ENCODE data around the gene CD96.
A peak's percentile ranks its signal among the peaks of the same experiment; 100 is the strongest.
"Not testable (repeated sequence)": the region's sequence is repeated elsewhere in the genome, so short reads cannot be mapped to it uniquely, and the experiment has no call there.

CD96 gene

GRCh38 chr3:111630638-111631037, 88.6 kb downstream of the CD96 start:
- DNase-seq = not testable (repeated sequence)

GRCh38 chr3:111635403-111635802, 93.4 kb downstream of the CD96 start:
- no peak for DNase-seq

DNA sequence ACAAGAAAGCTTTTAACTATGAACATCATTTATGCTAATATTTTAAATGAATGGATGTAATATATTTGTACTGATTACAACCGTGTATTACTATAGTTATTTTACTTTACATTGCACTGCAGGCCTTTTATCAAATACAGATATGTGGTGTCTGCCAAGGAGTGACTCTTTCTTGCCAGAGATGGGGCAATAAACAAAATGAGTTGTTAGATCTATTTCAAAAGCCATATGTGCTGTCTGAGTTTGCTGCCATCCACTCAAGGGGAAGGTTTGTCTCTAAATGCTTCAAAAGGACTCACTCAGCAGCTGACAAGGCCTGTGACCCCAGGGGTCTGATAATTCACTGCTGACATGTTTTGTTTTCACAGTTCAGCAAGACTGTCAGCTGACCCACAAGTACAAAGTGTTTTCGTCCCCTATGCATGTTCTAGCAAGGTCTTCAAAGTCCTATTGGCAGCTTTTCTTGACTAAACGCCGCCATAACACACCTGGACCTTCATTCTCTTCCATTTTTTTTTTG, 94.4 kb downstream of the CD96 start:
- DNase-seq = no peak

GRCh38 chr3:111639316-111639715, 97.3 kb downstream of the CD96 start:
- DNase-seq = no peak

GRCh38 chr3:111648991-111649579, 107.1 kb downstream of the CD96 start:
- no peak for DNase-seq

DNA sequence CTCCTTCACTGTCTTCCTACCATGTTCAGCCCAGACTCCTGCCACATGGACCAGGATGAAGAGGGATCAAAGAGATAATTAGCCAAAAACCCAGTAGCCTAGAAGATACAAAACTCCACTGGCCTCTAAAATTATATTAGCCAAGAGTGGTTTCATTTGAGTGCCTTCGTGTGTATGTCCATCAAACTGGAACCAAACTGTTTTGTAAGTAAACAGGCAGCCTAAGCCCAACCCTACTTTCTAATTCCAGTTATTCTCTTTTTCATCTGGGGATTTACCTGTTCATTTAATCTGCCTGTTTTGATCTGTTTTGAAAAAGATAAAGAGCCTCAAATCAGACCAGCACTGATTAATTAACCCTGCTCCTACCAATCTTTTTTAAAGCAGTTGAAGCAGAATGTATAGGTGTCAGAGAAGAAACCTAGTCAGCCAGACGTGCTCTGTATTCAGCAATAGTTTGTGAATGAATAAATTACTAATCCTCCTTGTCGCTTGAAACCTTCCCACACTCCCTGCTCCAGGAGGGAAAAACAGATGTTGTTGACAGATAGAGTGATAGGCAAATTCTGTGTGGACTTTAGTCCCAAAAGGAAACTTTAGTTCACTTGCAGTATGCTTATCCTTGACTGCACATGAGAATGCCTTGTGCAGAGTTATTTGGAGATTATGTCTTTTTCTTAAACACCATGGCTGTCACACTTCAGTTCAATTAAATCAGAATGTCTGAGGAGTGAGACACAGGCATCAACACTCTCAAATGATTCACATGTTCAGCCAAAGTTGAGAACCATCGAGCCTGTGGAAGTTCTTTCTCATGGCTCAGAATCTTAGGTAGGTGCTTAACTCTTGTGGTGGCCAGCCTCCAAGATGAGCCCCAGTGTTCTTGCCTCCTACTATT, 108.6 kb downstream of the CD96 start:
- DNase-seq = no peak

DNA sequence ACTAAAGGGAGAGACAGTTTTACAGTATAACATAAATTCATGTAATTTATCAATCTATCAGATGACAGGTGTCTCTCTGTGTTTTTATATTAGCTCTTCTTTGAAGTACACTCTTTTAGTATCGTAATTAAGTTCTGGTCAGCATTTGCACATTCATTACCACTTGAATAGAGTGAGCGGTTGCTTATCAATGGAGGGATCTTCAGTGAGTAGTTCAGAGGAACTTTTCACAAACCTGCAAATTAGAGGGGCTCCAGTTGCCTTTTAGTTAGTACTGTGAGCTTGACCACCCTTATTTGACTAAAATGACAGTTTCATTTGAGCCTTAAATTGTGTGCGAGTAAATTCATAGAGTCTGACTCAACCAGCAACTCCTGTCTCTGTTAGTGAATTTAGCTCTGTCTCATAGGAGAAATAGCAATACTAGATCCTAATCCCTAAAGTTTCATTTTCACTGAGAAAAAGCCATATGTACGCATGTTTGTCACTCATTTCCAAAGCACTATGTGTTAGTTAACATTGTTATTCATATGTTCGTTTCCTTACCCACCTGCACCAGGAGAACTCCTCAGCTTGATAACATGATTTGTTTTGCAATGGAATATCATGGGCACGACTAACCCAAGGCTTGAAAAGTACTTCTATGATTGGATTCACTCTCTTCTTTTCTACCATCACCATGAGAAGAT, 110.6 kb downstream of the CD96 start:
- DNase-seq = no peak

DNA sequence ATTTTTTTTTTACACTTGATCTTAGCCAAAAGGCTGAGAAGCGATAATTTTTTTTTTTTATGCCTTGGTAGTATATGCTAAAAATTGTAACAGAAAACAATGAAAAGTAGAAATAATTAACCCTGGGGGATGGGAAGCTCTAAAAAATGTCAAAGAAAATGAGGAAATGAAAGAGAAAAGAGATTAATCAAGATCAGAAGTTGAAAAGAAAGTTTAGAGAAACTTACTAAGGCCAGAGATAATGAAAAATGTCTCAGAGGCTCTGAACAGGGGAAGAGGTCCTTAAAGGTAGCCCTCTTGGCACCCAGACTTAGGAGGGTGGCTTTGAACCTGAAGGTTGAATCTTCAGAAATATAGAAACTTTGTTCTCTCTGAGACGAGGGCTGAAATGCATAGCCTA, 111.8 kb downstream of the CD96 start:
- DNase-seq = no peak

DNA sequence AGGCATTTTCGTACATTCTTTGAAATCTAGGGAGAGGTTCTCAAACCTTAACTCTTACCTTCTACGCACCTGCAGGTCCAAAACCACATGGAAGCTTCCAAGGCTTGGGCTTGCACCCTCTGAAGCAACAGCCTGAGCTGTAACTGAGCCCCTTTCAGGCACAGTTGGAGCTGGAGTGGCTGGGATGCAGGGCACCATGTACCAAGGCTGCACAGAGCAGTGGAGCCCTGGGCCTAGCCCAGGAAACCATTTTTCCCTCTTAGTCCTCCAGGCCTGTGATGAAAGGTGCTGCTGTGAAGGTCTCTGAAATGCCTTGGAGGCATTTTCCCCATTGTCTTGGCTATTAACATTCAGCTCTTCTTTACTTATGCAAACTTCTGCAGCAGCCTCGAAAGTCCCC, 120.0 kb downstream of the CD96 start:
- no peak for DNase-seq

DNA sequence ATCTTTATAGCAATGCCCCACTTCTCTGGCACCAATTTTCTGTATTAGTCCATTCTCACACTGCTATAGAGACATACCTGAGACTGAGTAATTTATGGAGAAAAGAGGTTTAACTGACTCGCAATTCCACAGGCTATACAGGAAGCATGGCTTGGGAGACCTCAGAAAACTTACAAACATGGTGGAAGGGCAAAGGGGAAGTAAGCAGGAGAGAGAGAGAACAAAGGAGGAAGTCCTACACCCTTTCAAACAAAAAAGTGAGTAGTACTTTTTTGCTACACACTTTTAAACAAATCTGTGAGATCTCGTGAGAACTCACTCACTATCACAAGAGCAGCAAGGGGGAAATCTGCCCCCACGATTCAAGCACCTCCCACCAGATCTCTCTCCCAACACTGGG, 120.9 kb downstream of the CD96 start:
- no peak for DNase-seq

GRCh38 chr3:111666041-111666735, 124.2 kb downstream of the CD96 start:
- no peak for DNase-seq

DNA sequence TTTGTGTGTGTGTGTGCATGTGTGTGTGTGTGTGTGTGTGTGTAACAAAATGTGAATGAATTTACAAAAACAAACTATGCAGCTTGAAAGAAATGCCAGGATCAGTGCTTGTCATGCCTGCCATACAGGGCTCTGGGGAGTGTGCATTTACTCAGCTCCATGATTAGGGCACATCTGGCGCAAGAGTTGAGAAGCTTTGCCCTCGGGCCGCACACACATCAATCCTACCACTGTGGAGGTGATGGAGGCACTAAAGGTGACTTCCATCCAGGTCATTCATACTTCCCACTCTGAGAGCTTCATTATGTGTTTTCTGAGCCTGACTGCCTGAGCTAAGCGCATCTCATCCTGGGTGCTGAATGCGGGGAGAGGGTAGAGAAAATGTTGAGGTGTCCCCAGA, 125.2 kb downstream of the CD96 start:
- DNase-seq = no peak

GRCh38 chr3:111667621-111668239, 125.7 kb downstream of the CD96 start:
- peak; percentile 46 for DNase-seq

- DNase-seq = no peak
These were observed 126.3 kb downstream of the CD96 start for GRCh38 chr3:111668326-111668725.

DNA sequence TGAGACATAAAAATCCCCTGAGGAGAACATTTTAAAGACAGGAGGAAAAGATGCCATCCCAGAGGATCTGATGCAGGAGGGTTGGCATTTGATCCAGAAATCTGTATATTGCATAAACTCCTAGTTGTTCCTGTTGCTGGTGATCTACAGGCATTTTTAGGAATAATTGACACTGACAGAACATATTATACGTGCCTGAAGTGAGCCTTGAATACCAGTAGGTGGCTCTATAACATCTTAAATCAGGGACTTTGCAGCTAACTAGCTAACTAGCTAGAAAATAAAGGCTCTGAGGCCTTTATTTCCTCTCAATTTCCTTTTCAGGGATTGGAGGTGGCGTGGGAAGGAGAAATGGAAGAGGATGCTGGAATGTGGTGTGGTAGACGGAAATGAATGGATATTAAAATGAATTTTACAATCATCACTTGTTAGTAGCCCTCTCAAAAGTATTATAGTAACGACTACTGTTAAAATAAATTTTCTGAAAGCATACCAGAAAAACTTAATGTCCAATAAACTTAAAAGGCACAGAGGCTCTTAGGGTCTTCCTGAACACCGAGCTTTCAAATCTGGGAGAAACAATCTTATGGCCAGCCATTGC, 127.0 kb downstream of the CD96 start:
- no peak for DNase-seq

DNA sequence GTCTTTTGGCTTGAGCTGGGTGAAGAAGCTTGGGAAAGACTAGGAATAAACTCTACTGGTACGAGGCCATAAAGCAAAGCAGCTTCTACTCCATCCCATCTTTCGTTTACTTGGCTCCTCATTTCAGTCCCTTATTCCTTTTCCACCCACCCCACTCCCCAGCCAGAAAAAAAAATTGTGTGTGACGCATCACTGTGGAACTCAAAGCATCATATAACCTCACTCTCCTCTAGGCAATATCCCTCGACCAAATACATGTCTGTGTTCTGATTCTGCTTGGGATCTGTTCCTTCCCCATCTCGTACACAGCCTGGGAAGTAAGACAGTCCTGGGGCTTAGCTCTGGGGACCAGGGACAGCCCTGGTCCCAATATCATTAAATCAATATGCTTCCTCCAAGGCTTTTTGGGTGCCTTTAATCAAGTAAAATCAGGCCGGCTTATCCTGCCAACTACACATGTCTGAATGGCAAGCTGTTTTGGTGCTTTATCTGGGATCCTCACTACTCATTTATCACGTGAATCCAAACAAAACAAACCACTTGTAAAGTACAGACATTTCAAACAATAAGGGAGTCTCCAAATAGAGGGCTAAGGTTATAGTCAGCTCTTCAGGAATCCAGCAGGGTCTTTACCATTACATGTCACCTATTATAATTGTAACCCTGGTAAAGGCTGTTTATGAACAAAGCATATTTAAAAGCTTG, 128.1 kb downstream of the CD96 start:
- DNase-seq = no peak

- DNase-seq = not testable (repeated sequence)
These were observed 130.5 kb downstream of the CD96 start for GRCh38 chr3:111672461-111672860.

DNA sequence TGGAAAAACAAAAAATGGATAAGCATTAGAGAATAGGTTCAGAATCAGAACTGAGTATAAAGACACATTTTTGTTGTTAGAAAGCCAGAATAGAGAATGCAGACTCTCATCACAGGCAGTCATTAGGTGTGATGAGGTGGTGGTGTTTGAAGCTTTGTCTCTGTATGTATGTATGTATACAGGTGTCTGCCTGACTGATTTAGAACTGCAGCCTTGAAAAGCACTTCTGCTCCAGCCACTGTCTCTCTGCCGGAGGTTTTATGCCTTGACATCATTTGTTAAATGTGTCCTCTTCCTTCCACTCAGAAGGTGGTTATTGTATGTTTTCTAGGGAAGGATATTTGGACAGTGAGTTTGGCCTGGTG, 133.8 kb downstream of the CD96 start:
- no peak for DNase-seq

DNA sequence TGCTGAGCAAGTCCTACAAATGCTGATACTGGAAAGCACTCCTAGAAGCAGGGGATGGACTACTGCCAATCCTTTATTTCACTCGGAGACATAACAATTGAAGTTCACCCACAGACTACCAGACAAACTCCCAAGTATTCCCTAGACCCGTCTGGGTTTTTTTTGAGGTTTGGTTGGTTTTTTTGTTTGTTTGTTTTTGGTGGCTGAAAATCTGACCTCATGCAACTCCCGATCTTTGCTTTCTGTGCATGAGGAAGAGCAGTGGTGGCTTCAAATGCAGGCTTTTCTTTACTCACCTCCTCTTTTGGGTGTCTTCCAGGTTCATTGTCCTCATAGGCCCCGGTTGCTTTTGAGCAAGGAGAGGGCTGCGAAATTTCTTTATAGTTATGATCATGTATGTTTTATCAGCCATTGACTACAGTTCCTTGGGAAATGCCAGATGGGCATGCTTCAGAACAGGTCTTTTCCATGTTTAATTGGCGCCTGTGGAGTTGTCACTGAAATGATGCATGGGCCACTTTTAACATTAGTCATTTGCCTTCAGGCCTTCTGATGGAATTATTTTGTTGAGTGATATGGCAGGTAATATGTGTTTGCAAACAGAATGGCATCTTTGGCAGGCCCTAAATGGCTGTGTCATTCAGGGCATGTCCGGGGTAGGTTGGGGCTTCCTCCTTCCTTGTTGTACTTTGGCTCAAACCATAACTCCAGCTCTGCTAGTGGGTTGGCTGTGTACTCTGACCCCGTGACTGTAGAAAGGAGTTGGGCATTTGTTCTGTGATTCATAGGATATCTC, 134.4 kb downstream of the CD96 start:
- no peak for DNase-seq

GRCh38 chr3:111677007-111677392, 135.0 kb downstream of the CD96 start:
- no peak for DNase-seq

All from T-helper 9 cell (primary cell).